ENCODE data around the gene WWTR1.
A peak's percentile ranks its signal among the peaks of the same experiment; 100 is the strongest.

The WWTR1 gene

DNA sequence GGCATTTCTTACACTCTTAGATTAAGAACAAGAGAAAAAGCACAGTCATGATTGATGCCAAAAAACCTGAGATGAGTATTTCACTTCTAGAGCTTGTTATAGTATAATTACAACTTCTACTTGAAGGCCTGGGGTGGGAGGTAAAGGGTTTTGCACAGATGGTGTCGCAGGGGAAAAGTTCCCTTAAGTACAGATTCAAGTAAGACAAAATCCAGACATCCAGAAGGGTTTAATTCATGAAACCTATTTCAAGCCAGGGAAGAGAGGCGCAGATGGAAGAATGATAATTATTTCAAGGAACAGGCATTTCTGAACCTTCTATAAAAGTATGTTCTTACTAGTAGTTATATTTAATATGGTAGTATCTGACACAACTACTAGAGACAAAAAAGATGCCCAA is 112.8 kb downstream of the WWTR1 start:
- no peak for DNase-seq (ENCODE audit: low read depth)
- TF ChIP-seq, protein P1, sequence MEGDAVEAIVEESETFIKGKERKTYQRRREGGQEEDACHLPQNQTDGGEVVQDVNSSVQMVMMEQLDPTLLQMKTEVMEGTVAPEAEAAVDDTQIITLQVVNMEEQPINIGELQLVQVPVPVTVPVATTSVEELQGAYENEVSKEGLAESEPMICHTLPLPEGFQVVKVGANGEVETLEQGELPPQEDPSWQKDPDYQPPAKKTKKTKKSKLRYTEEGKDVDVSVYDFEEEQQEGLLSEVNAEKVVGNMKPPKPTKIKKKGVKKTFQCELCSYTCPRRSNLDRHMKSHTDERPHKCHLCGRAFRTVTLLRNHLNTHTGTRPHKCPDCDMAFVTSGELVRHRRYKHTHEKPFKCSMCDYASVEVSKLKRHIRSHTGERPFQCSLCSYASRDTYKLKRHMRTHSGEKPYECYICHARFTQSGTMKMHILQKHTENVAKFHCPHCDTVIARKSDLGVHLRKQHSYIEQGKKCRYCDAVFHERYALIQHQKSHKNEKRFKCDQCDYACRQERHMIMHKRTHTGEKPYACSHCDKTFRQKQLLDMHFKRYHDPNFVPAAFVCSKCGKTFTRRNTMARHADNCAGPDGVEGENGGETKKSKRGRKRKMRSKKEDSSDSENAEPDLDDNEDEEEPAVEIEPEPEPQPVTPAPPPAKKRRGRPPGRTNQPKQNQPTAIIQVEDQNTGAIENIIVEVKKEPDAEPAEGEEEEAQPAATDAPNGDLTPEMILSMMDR (IDR thresholded peaks at IDR 0.05; ENCODE audit: low read length, missing control alignments) = no peak
- no peak overlapping the region for H3K4me3 ChIP-seq (replicated peaks; ENCODE audit: low read depth, low read length)

- no peak for DNase-seq (ENCODE audit: low read depth)
- H3K4me3 ChIP-seq (replicated peaks; ENCODE audit: low read depth, low read length) = no peak overlapping the region
- TF ChIP-seq, protein P1 (IDR thresholded peaks at IDR 0.05; ENCODE audit: low read length, missing control alignments) = no peak
Measured at GRCh38 chr3:149542375-149543312, 115.2 kb downstream of the WWTR1 start.

GRCh38 chr3:149541091-149541491 is 116.7 kb downstream of the WWTR1 start:
- TF ChIP-seq, protein P1 (IDR thresholded peaks at IDR 0.05; ENCODE audit: low read length, missing control alignments) = peak; percentile 13
- no peak for DNase-seq (ENCODE audit: low read depth)
- no peak overlapping the region for H3K4me3 ChIP-seq (replicated peaks; ENCODE audit: low read depth, low read length)

DNA sequence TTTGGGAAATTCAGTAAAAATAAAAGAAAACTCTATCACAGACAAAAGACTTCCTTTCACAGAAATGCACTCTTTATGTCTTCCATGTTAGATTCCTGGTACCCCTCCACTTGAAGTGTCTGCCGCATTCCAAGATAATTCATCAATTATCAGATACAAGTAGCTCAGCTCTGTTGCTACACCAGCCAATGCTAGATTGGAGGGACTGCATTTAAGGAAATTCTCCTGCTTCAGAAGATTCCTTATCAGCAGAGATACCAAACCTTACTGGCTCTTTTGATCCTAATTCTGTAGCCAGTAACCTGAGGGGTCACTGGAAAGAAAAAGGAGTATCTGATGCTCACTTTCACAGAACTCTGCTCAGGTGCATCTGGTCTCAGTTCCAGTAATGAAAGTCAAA is 119.5 kb downstream of the WWTR1 start:
- TF ChIP-seq, protein P1 (IDR thresholded peaks at IDR 0.05; ENCODE audit: low read length, missing control alignments) = no peak
- DNase-seq (ENCODE audit: low read depth) = no peak
- H3K4me3 ChIP-seq (replicated peaks; ENCODE audit: low read depth, low read length) = no peak overlapping the region

DNA sequence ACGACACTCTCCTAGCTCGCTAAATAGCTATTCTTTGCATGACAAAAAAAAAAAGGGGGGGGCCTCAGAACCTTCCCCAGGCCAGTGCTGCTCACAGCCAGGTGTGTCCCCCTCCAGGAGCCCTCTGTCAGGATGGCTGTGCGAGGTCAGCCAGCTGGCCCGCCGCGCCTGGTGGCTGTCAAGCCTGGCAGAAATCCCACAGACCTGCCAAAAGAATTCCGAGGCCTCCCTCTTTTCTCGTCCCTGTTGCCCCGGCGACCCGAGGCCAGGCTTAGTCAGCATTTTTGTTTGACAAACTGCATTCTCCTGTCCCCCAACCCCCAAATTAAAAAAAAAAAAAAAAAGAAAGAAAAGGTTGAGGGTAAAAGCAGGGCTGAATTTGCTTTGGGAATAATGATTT is 121.4 kb downstream of the WWTR1 start:
- no peak overlapping the region for H3K4me3 ChIP-seq (replicated peaks; ENCODE audit: low read depth, low read length)
- TF ChIP-seq, protein P1 (IDR thresholded peaks at IDR 0.05; ENCODE audit: low read length, missing control alignments) = no peak
- DNase-seq (ENCODE audit: low read depth) = peak; percentile 69

- DNase-seq (ENCODE audit: low read depth) = no peak
- TF ChIP-seq, protein P1 (IDR thresholded peaks at IDR 0.05; ENCODE audit: low read length, missing control alignments) = no peak
- H3K4me3 ChIP-seq (replicated peaks; ENCODE audit: low read depth, low read length) = no peak overlapping the region
Measured at GRCh38 chr3:149535333-149535685, 122.5 kb downstream of the WWTR1 start.

Measured in fibroblast of pulmonary artery (primary cell).